ENCODE measurements around the gene IL16.
"Not testable (repeated sequence)": the region's sequence is repeated elsewhere in the genome, so short reads cannot be mapped to it uniquely, and the experiment has no call there.

Gene IL16

GRCh38 chr15:81317642-81318017 is 121.0 kb downstream of the IL16 start:
- no peak for DNase-seq

GRCh38 chr15:81321667-81322066 is 125.0 kb downstream of the IL16 start:
- DNase-seq = no peak

GRCh38 chr15:81322676-81323253 is 126.1 kb downstream of the IL16 start:
- DNase-seq = no peak

- no peak for DNase-seq
These were observed 126.9 kb downstream of the IL16 start for GRCh38 chr15:81323559-81323943.

GRCh38 chr15:81323944-81324881 is 127.5 kb downstream of the IL16 start, which contains the start of gene STARD5:
STARD5 (minus strand) TSS chr15:81324141; CDS start chr15:81324099, 42 bp downstream.
- peak; percentile 89 to 95 (median 95) for DNase-seq

GRCh38 chr15:81326466-81327212 is 130.0 kb downstream of the IL16 start:
- DNase-seq = no peak

- DNase-seq = no peak
These were observed 130.8 kb downstream of the IL16 start for GRCh38 chr15:81327516-81327915.

GRCh38 chr15:81329446-81329845 is 132.8 kb downstream of the IL16 start:
- DNase-seq = no peak

GRCh38 chr15:81330366-81331090 is 133.8 kb downstream of the IL16 start:
- no peak for DNase-seq

GRCh38 chr15:81331141-81331540 is 134.5 kb downstream of the IL16 start:
- not testable (repeated sequence) for DNase-seq

- no peak for DNase-seq
These were observed 134.9 kb downstream of the IL16 start for GRCh38 chr15:81331600-81331999.

- DNase-seq = no peak
These were observed 135.6 kb downstream of the IL16 start for GRCh38 chr15:81332326-81332725.

- no peak for DNase-seq
These were observed 136.7 kb downstream of the IL16 start for GRCh38 chr15:81333363-81333762.

- no peak for DNase-seq
These were observed 138.2 kb downstream of the IL16 start for GRCh38 chr15:81334768-81335435.

GRCh38 chr15:81335631-81336030 is 139.0 kb downstream of the IL16 start:
- DNase-seq = no peak

- DNase-seq = peak in 3 of 5 experiments; percentile 22 to 38 (median 32)
These were observed 139.9 kb downstream of the IL16 start for GRCh38 chr15:81336568-81336967.

- DNase-seq = no peak
These were observed 140.6 kb downstream of the IL16 start for GRCh38 chr15:81337241-81337640.

GRCh38 chr15:81337713-81338157 is 141.1 kb downstream of the IL16 start:
- DNase-seq = no peak

GRCh38 chr15:81338170-81339007 is 141.7 kb downstream of the IL16 start:
- DNase-seq = no peak

GRCh38 chr15:81339321-81339720 is 142.6 kb downstream of the IL16 start:
- no peak for DNase-seq

GRCh38 chr15:81339851-81340250 is 143.2 kb downstream of the IL16 start:
- DNase-seq = no peak

Data from T-helper 2 cell (primary cell).